Ovary (tissue), 3 donors: ENCODE results near the gene FTCD.

Experiments used
- CTCF ChIP-seq, 3 donors: fragments of 450-650 bp in 2 of 3; fragments of 200-600 bp in 1 of 3; IDR thresholded peaks; one replicate each; pipeline versions ENCODE4 v1.5.1 to v1.8.0; 2016 to 2022; ENCODE audit warnings: antibody characterized with exemption in 3 of 3, mild to moderate bottlenecking in 1 of 3
- EP300 ChIP-seq: sonication (generic); formaldehyde crosslinking; IDR thresholded peaks from one replicate; pipeline ENCODE4 v1.6.1; 2017; ENCODE audit warnings: antibody characterized with exemption
- POLR2A ChIP-seq: fragments of 450-650 bp; IDR thresholded peaks from one replicate; pipeline ENCODE4 v1.6.1; 2017; ENCODE audit warnings: antibody characterized with exemption, mild to moderate bottlenecking, moderate library complexity
- donor health status: DM: no; HTN: no; CAD: no.

DNA sequence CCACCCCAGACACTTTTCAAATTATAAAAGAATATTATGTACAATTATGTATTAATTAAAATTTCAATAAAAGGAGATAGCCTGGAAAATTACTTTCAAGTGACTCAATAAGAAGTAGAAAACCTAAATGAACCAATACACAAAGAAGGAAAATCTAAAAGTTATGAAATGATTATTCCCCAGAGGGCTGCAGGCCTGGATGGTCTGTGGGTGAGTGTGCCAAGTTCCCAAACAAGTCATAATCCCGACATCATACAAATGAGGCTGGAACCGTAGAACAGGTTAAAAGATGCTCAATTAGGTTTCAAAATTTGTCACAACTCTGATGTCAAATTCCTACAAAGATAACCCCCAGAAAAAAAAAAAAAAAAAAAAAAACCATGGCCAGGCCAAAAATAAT, 16.2 kb upstream of the FTCD start:
- TF ChIP-seq CTCF (IDR thresholded peaks at IDR 0.05) (no peak), EP300 (no peak), POLR2A (no peak)
